GM18517 (cell line): ENCODE data around the gene TIMP3.

Source experiments
- ATAC-seq: cut with Tn5 transposase; IDR thresholded peaks from one replicate; pipeline ENCODE4 v1.9.1; 2021; ENCODE audit warnings: mild to moderate bottlenecking, moderate library complexity; ENCODE audit not compliant: unreplicated experiment

The TIMP3 gene

GRCh38 chr22:32877196-32877595, 75.7 kb downstream of the TIMP3 start:
- ATAC-seq = no peak

DNA sequence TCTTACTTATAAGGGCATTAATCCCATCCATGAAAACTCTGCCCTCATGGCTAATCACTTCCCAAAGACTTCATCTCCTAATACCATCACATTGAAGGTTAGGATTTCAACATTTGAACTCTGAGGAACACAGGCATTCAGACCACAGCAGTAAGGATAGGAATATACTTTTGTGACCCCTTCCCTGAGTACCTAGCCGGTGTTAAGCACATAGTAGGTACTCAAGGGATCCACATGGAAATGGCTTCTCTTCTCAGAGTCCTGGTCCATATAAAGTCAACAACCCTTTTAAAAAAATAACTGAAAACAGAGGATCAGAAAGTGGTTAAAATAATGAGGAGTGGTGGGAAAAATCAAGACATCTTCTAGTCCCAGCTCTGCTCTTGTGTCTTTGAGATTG, 78.0 kb downstream of the TIMP3 start:
- ATAC-seq = no peak

GRCh38 chr22:32880061-32880460, 78.6 kb downstream of the TIMP3 start:
- no peak for ATAC-seq

DNA sequence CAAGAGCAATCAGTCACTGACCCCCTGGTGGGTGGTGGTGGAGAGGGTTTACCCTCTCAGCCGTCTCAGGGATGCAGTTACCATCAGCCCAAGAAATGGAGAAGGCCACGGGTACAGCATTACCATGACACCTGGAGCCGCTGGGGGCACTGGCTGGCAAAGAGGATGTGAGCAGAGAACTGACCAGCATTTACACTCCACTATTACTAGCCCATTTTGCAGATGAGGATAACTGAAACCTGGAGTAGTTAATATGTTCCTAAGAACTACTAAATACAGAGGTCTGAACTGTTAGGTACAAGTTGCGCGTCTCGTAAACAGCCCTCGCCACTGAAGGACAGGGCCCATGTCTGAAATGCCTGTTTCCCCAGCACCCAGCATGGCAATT, 79.0 kb downstream of the TIMP3 start:
- ATAC-seq = no peak

- no peak for ATAC-seq
These were observed 79.5 kb downstream of the TIMP3 start for GRCh38 chr22:32880893-32881596.

DNA sequence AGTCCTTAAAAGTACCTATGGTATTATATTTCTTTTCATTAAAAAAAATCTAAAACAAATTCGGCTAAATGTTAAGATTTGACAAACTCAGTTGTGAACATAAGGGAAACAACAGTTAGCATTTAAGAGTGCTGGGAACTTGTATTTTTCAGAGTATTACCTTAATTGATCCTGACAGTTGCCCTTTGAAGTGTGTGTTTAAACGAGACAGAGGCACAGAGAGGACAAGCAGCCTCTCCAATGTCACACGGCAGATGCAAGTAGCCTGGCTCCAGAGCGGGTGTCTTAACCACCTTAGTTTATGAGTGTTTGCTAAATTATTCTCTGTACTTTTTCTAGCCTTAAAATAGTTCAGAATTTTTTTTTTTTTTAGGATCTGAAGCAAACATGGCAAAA, 80.9 kb downstream of the TIMP3 start:
- no peak for ATAC-seq

DNA sequence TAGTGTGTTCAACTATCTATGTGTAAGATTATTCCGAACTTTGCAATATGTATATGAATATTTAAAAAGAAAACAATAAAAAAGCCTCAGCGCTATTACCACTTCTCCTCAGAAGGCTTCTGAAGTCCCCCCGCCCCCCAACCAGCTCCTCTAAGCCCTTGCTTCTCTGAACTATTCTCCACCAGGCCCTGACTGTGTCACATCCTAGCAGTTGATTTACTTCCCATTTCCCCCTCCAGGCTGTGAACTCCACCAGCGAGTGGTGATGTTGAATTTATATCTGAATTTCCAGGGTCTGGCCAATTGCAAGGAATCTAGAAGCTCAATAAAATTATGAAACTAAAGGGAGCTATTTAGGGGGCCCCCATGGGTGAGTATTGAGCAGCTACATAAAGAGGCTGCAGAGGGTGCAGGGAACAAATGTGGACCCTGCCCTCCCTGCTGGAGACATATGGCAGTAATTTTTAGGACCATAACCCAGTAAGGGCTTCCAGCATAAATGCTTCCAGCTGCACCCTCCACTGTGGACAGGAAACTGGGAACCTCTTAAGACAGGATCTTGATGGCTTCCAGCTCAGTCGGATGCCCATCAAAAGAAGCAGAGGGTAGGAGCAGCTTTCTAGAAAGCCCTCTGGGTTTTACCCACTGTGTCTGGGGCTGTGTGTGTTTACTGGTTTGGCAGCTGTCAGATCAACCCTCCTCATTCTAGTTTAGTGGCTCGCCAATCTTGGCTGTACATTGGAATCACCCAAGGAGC, 81.4 kb downstream of the TIMP3 start:
- ATAC-seq = no peak

DNA sequence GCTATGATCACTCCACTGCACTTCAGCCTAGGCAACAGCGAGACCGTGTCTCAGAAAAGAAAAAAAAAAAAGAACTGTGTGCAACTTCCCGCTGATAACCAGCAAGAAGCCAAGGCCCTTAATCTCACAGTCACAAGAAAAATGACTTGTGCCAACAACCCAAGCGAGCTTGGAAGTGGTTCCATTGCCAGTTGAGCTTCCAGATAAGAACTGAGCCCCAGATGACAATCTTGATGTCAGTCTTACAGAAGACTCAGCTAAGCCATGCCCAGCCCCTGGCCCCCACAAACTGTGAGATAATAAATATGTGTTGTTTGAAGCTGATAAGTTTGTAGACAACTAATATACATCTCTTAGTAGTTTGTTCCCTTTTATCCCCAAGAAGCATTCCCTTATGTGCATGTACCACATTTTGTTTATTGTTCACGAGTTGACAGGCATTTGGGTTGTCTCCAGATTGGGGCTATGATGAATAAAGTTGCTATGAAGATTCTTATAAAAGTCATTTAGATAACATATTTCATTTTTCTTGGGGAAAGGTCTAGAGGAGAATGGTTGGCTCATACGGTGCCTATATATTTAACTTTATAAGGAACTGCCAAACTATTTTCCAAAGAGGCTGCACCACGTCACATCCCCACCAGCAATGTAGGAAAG, 85.9 kb downstream of the TIMP3 start:
- ATAC-seq = no peak

DNA sequence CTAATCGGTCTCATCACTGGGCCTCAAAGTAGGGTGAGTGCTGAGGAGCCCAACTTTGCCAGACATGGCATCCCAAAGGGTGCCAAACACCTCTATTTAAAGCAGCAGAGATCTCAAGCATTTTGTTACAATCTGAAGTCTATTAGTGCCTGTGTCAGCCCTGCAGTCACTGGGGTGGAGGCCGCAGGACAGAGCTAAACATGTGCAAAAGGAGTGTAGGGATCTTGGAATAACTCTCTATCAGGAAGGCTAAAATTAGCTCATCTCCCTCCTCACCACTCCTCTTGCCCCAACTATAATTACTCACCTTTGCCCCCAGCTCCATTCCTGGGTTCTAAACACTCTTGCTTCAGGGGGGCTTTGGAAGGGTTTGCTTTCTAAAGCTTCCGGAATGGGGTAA, 87.5 kb downstream of the TIMP3 start:
- ATAC-seq = no peak

- no peak for ATAC-seq
These were observed 95.4 kb downstream of the TIMP3 start for GRCh38 chr22:32896891-32897290.

- ATAC-seq = no peak
These were observed 95.9 kb downstream of the TIMP3 start for GRCh38 chr22:32897400-32897799.

- no peak for ATAC-seq
These were observed 99.6 kb downstream of the TIMP3 start for GRCh38 chr22:32900886-32901635.

DNA sequence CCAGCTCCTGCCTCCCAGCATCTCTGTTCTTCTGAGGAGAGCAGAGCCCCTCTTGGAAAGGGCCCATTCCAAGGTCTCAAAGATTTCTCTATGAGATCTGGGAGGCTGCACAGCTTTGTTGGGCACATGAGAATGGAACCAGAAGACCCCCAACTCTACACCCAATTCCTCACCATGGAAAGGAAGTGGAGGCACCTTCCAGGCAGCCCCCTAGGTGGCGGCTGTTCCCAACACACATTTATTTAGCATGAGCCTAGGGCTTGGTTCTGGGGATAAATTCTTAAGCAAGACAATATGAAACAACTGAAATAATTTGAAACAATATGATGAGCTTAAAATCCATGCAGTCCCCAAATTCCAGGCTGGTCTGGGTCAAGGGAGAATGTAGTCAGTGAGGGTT, 100.4 kb downstream of the TIMP3 start:
- ATAC-seq = no peak

GRCh38 chr22:32903507-32903906, 102.0 kb downstream of the TIMP3 start:
- no peak for ATAC-seq

GRCh38 chr22:32904044-32904443, 102.5 kb downstream of the TIMP3 start:
- ATAC-seq = no peak

DNA sequence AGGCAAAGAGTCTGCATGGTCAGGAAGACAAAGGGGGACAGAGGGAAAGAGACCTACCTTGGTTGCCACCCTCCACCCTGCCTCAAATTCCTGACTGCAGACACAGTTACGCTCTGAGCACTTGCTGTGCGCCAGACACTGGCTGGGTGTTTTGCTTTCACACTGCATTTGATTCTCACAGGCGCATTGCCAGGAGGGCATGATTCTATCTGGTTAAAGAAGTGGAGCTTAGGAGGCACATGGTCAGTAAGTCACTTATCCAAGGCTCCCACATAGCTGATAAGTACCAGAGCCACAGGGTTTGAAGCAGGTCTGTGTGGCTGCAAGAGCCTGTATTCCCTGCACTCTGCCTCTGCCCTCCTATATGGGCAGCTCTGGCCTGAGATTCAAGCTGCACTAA, 103.9 kb downstream of the TIMP3 start:
- no peak for ATAC-seq

DNA sequence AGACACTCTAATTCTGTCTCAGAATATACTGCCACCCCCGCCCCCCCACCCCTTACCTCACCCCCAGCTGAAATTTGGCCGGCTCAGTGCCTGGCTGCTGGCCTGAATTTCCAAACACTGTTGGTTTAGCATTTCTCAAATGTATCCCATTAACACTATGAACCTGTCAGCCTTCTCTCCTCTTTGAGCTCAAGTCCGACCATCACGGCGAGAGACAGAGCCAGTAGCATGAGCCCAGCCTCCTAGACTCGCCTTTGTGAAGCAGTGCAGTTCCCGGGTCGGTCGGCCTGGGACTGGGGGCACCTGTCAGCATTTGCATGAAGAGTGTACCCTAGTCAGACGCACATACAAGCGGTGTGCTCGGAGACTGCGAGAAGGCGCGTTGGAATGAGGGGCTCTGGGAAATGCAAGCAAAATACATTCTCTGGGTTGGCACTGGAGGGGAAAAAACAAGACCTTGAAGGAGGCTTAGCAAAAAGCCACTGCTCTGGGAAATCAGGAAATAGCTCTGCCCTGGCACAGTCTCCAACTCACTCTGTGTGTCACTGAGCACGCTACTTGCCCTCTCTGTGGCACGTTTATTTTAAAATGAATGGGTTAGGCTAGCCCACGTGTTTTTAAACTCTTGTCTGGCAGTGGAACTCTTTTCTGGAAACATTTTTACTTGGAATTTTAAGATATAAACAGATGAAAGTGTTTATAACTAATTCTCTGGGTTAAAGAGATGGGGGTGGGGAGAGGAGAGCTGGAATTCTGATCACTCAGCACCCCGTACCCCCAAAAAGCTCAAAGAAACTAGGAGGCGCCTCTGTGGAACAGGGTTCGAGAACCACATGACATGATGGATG, 108.3 kb downstream of the TIMP3 start:
- ATAC-seq = no peak

- no peak for ATAC-seq
These were observed 108.9 kb downstream of the TIMP3 start for GRCh38 chr22:32910429-32910772.

GRCh38 chr22:32911503-32911902, 110.0 kb downstream of the TIMP3 start:
- ATAC-seq = no peak
